Vagina (tissue), 2 donors: Measurements from ENCODE around the gene FPGS.
A peak's percentile ranks its signal among the peaks of the same experiment; 100 is the strongest.

Source experiments
- POLR2A ChIP-seq, 2 donors: fragments of 450-650 bp; IDR thresholded peaks; one replicate each; pipeline ENCODE4 v1.6.1; 2017; ENCODE audit warnings: antibody characterized with exemption in 2 of 2, mild to moderate bottlenecking in 2 of 2, moderate library complexity in 2 of 2
- POLR2AphosphoS5 ChIP-seq, 2 donors: sonication (generic); formaldehyde crosslinking; IDR thresholded peaks; one replicate each; pipeline ENCODE4 v1.9.0; 2017; ENCODE audit warnings: antibody characterized with exemption in 2 of 2, mild to moderate bottlenecking in 2 of 2, low read depth in 1 of 2; ENCODE audit not compliant: insufficient read depth in 1 of 2
- TF ChIP-seq, protein P1 (sequence below), 3 experiments: fragments of 450-650 bp in 2 of 3; fragments of 200-600 bp in 1 of 3; sonication (generic) in 1 of 3; IDR thresholded peaks; one replicate each; pipeline ENCODE4 v1.5.1; 2017 to 2019; ENCODE audit warnings: antibody characterized with exemption in 3 of 3, mild to moderate bottlenecking in 2 of 3, moderate library complexity in 2 of 3

DNA sequence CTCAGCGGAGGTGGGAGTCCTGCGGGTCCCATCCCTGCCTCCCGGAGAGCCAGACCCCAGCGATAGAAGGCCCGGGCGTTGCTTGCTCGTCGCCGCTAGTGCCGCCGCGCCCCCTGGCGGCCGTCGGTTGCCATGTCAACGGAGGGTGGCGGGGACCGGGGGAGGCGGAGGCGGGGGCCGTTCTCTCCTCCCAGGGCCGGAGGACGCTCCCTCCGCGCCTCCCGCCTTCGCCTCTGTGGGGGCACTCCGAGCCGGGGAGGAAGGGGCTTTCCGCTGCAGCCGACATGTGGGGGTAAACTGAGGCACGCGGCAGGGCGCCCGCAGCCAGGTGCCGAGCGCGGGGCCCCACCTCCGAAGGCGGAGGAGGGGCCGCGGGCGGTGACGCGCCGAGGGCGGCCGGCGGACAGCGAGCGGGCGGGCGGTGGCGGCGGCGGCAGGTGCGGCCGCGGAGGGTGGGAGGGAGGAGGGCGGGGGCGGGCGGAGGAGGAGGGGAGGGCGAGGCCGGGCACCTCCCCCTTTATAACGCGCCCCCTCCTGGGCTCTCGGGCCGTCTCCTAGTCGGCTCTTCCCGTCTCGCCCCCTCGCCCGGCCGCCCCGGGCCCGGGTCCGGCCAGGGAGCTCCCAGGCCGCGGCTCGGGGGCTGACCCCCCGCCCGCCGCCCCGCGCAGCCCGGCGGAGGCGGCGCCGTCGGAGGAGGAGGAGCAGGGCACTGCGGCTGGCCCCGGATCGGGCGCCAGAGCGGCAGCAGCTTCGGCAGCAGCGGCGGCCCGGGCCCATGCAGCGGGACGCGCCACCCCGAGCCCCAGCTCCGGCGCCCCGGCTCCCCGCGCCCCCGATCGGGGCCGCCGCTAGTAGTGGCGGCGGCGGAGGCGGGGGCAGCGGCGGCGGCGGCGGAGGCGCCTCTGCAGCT lies 17.4 kb upstream of the FPGS start:
- TF ChIP-seq, protein P1, sequence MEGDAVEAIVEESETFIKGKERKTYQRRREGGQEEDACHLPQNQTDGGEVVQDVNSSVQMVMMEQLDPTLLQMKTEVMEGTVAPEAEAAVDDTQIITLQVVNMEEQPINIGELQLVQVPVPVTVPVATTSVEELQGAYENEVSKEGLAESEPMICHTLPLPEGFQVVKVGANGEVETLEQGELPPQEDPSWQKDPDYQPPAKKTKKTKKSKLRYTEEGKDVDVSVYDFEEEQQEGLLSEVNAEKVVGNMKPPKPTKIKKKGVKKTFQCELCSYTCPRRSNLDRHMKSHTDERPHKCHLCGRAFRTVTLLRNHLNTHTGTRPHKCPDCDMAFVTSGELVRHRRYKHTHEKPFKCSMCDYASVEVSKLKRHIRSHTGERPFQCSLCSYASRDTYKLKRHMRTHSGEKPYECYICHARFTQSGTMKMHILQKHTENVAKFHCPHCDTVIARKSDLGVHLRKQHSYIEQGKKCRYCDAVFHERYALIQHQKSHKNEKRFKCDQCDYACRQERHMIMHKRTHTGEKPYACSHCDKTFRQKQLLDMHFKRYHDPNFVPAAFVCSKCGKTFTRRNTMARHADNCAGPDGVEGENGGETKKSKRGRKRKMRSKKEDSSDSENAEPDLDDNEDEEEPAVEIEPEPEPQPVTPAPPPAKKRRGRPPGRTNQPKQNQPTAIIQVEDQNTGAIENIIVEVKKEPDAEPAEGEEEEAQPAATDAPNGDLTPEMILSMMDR (IDR thresholded peaks at IDR 0.05), result peak; percentile 89 to 99 (median 93)
- peak in 1 of 2 donors; percentile 57 for TF ChIP-seq POLR2AphosphoS5 (IDR thresholded peaks at IDR 0.05; ENCODE audit: insufficient read depth in 1 of 2, low read depth in 1 of 2)
- no peak for TF ChIP-seq POLR2A (IDR thresholded peaks at IDR 0.05)
